Tibial nerve (tissue), 4 donors: Measurements from ENCODE around the gene CFAP54. TPM values are rescaled to one million over a fixed set of nuclear protein-coding genes. Genes with fewer than 3 reads are reported as not detected.

Source experiments
- DNase-seq, 2 donors: peaks; one replicate each; pipeline ENCODE4 v3.0.0-alpha.2; 2019; ENCODE audit warnings: low spot score in 2 of 2
- H3K27ac ChIP-seq, 4 donors: fragments of 200-600 bp; sonication (generic) in 3 of 4; one replicate each; pipeline ENCODE4 v1.5.1; 2017 to 2019; ENCODE audit warnings: mild to moderate bottlenecking in 1 of 4
- H3K27me3 ChIP-seq, 2 donors: fragments of 200-600 bp; sonication (generic) in 1 of 2; one replicate each; pipeline versions ENCODE4 v1.5.1 to v1.6.0; 2017 to 2019
- H3K36me3 ChIP-seq, 3 donors: fragments of 200-600 bp; sonication (generic); one replicate each; pipeline ENCODE4 v1.5.1; 2018 to 2019
- H3K4me1 ChIP-seq, 4 donors: fragments of 200-600 bp; sonication (generic) in 3 of 4; one replicate each; pipeline ENCODE4 v1.5.1; 2017 to 2019
- H3K4me3 ChIP-seq, 4 donors: fragments of 200-600 bp; sonication (generic) in 3 of 4; one replicate each; pipeline ENCODE4 v1.5.1; 2017 to 2019; ENCODE audit warnings: mild to moderate bottlenecking in 1 of 4, moderate library complexity in 1 of 4
- H3K9me3 ChIP-seq, 4 donors: fragments of 200-600 bp; sonication (generic) in 3 of 4; one replicate each; pipeline ENCODE4 v1.5.1; 2017 to 2019
- CTCF ChIP-seq, 5 experiments: fragments of 200-600 bp in 3 of 5; fragments of 450-650 bp in 2 of 5; sonication (generic) in 3 of 5; IDR thresholded peaks; one replicate each; pipeline ENCODE4 v1.5.1; 2016 to 2019; ENCODE audit warnings: antibody characterized with exemption in 5 of 5, mild to moderate bottlenecking in 3 of 5, moderate library complexity in 2 of 5
- EP300 ChIP-seq, 2 donors: sonication (generic); formaldehyde crosslinking; IDR thresholded peaks; one replicate each; pipeline ENCODE4 v1.6.1; 2017; ENCODE audit warnings: antibody characterized with exemption in 2 of 2, mild to moderate bottlenecking in 1 of 2
- POLR2A ChIP-seq, 2 donors: fragments of 450-650 bp; IDR thresholded peaks; one replicate each; pipeline ENCODE4 v1.6.1; 2017; ENCODE audit warnings: antibody characterized with exemption in 2 of 2, mild to moderate bottlenecking in 2 of 2, moderate library complexity in 2 of 2
- WGBS, 2 donors: methylation state at CpG; one replicate each; pipeline ENCODE4 v1.1.5; 2018; 5-methylcytosine and 5-hydroxymethylcytosine counted together
- total RNA-seq, 4 donors: library from RNA; depleted of rRNA; stranded (reverse); fragments of >200 nt; gene quantifications; one replicate each; pipeline ENCODE4 v1.1.0, GENCODE V29; 2016

CFAP54 gene
- total RNA-seq, 4 donors from 2014 or later, result 0.87 to 6.7 (median 2.1) TPM

GRCh38 chr12:96874211-96874610 is 384.8 kb downstream of the CFAP54 start:
- no peaks in the 10 kb centered on the region for H3K36me3 ChIP-seq
- DNase-seq, result no peak
- no peaks in the 10 kb centered on the region for H3K4me1 ChIP-seq
- H3K9me3 ChIP-seq, result peaks cover 0 to 4% (median 0%) of the 10 kb centered on the region in 4 donors
- 84 to 94% methylated on average over 2 of the region's 2 CpGs for WGBS, 2 donors
- no peak overlapping the region for H3K4me3 ChIP-seq
- H3K27me3 ChIP-seq, result no peaks in the 10 kb centered on the region
- TF ChIP-seq POLR2A (IDR thresholded peaks at IDR 0.05), result no peak
- no peak for TF ChIP-seq CTCF (IDR thresholded peaks at IDR 0.05)
- TF ChIP-seq EP300 (IDR thresholded peaks at IDR 0.05), result no peak
- H3K27ac ChIP-seq, result no peak overlapping the region

DNA sequence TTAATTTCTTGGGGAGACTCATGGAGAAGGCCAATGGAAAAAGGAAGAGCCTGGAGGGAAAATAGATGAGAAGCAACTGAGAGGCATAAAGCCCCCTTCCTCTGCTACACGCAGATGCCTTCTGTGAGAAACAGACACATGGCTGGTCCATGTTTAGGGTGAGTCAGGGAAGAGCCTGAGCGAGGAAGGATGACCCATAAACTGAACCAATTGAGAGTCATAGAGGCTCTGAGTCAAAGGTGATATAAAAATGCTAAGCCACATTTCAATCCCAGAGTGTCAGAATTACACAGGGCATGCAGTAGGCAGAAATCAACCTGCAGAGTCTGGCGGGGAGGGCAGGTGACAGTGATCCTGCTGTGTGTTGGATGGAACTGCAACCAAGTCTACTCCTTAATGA is 387.6 kb downstream of the CFAP54 start:
- H3K27ac ChIP-seq, result no peak overlapping the region
- TF ChIP-seq EP300 (IDR thresholded peaks at IDR 0.05), result no peak
- TF ChIP-seq POLR2A (IDR thresholded peaks at IDR 0.05), result no peak
- no peak for TF ChIP-seq CTCF (IDR thresholded peaks at IDR 0.05)
- WGBS, 2 donors, result 86 to 87% methylated on average over 3 of the region's 3 CpGs
- H3K36me3 ChIP-seq, result no peaks in the 10 kb centered on the region
- no peaks in the 10 kb centered on the region for H3K4me1 ChIP-seq
- no peak for DNase-seq
- H3K27me3 ChIP-seq, result no peaks in the 10 kb centered on the region
- H3K9me3 ChIP-seq, result peaks cover 0 to 4% (median 0%) of the 10 kb centered on the region in 4 donors
- H3K4me3 ChIP-seq, result no peak overlapping the region

GRCh38 chr12:96878704-96879103 is 389.3 kb downstream of the CFAP54 start:
- WGBS, 2 donors, result 79 to 87% methylated on average over 1 of the region's 1 CpG
- no peak overlapping the region for H3K27ac ChIP-seq
- no peaks in the 10 kb centered on the region for H3K9me3 ChIP-seq
- DNase-seq, result no peak
- H3K36me3 ChIP-seq, result no peaks in the 10 kb centered on the region
- no peaks in the 10 kb centered on the region for H3K27me3 ChIP-seq
- H3K4me3 ChIP-seq, result no peak overlapping the region
- TF ChIP-seq CTCF (IDR thresholded peaks at IDR 0.05) (no peak), EP300 (IDR thresholded peaks at IDR 0.05) (no peak), POLR2A (IDR thresholded peaks at IDR 0.05) (no peak)
- H3K4me1 ChIP-seq, result no peaks in the 10 kb centered on the region

DNA sequence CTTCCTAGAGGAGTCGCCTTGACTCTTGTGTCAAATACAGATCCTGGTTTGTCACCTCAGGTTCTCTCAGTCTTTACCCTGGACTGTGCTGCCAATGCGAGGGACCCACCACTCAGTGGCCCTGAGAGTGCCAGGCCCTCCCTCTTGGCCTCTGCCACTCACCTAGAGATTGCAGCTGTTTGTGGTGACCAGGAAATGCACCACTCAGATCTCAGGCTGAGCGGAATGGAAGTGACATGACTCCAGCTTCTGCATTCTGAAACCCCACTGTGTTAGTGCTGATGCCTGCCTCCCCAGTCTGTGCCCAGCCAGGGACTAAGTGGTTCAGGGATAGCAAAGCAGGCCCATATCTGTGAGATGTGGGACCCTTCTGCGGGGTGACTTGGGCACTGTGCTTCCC is 389.9 kb downstream of the CFAP54 start:
- Histone ChIP-seq H3K27me3 (no peaks in the 10 kb centered on the region), H3K9me3 (no peaks in the 10 kb centered on the region), H3K27ac (no peak overlapping the region), H3K4me1 (no peaks in the 10 kb centered on the region), H3K4me3 (no peak overlapping the region), H3K36me3 (no peaks in the 10 kb centered on the region)
- 82 to 90% methylated on average over 3 to 4 of the region's 4 CpGs for WGBS, 2 donors
- TF ChIP-seq CTCF (IDR thresholded peaks at IDR 0.05), result no peak
- TF ChIP-seq POLR2A (IDR thresholded peaks at IDR 0.05), result no peak
- no peak for TF ChIP-seq EP300 (IDR thresholded peaks at IDR 0.05)
- no peak for DNase-seq

DNA sequence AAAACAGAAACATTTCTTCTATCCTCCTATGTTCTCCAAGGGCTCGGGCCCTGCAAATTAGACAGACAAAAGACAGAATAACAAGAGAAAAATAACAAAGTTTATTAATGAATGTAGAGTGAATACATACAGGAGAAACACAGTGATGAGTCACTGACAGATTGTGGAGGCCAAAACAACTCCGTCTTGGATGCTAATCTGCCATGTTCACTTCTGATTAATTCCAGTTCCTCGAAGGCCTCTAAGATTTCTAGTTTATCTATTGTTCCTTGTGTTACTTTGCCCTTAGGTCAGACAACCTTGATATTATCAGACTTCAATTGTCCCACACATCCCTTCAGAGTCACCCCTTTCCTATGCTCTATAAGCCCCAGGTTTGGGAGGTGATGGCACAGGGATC is 390.8 kb downstream of the CFAP54 start:
- H3K9me3 ChIP-seq, result no peaks in the 10 kb centered on the region
- WGBS, 2 donors, result 85 to 87% methylated on average over 3 of the region's 3 CpGs
- H3K4me3 ChIP-seq, result no peak overlapping the region
- no peaks in the 10 kb centered on the region for H3K4me1 ChIP-seq
- no peaks in the 10 kb centered on the region for H3K27me3 ChIP-seq
- no peak for DNase-seq
- H3K36me3 ChIP-seq, result no peaks in the 10 kb centered on the region
- H3K27ac ChIP-seq, result no peak overlapping the region
- TF ChIP-seq CTCF (IDR thresholded peaks at IDR 0.05) (no peak), EP300 (IDR thresholded peaks at IDR 0.05) (no peak), POLR2A (IDR thresholded peaks at IDR 0.05) (no peak)
